ENCODE data around the gene MMP13. TPM values are rescaled to one million over a fixed set of nuclear protein-coding genes. Genes with fewer than 3 reads are reported as not detected.

MMP13 gene
- polyA plus RNA-seq, 2 of the 4 experiments (the other 2 are of a cell fraction), result not detected

- TF ChIP-seq E2F6 (IDR thresholded peaks at IDR 0.05; ENCODE audit: borderline replicate concordance, low read depth) (no peak), CHD2 (IDR thresholded peaks at IDR 0.05; ENCODE audit: low read length, partially characterized antibody) (no peak)
These were observed 34.0 kb upstream of the MMP13 start (continued) for GRCh38 chr11:102989379-102990047.

- FAIRE-seq, result no peak
- ATAC-seq, result no peak
- TF ChIP-seq EP300 (IDR thresholded peaks at IDR 0.05), result no peak
- TF ChIP-seq HOXA7 (CRISPR knock-in tag; IDR thresholded peaks at IDR 0.05), result no peak
- no peak for TF ChIP-seq HMGXB4 (CRISPR knock-in tag; IDR thresholded peaks at IDR 0.05; ENCODE audit: borderline replicate concordance)
- ChIA-PET POLR2A (no interaction called here), CTCF (no interaction called here)
- Histone ChIP-seq H3K27ac (no peak overlapping the region), H3K4me2 (no peak overlapping the region), H3K4me3 (no peak overlapping the region), H3K9me3 (no peaks in the 10 kb centered on the region), H3K4me1 (no peaks in the 10 kb centered on the region)
- WGBS (ENCODE audit: missing lambda C conversion rate), result 81% methylated on average over 2 of the region's 2 CpGs
- no peak for DNase-seq (ENCODE audit: low read depth in 1 of 2, low spot score in 1 of 2)
These were observed 31.3 kb upstream of the MMP13 start for GRCh38 chr11:102986815-102987214.

GRCh38 chr11:102985850-102986249 is 30.3 kb upstream of the MMP13 start:
- POLR2A ChIA-PET, result no interaction called here

More at GRCh38 chr11:102985850-102986249, 30.3 kb upstream of the MMP13 start:
- Histone ChIP-seq H3K4me3 (no peak overlapping the region), H3K27ac (no peak overlapping the region), H3K9me3 (no peaks in the 10 kb centered on the region), H3K4me2 (no peak overlapping the region), H3K4me1 (no peaks in the 10 kb centered on the region)
- no peak for ATAC-seq
- TF ChIP-seq HEYL (CRISPR knock-in tag; IDR thresholded peaks at IDR 0.05), result no peak
- TF ChIP-seq JUN (IDR thresholded peaks at IDR 0.05), result no peak
- no peak for TF ChIP-seq MAX (IDR thresholded peaks at IDR 0.05)
- no peak for TF ChIP-seq CBX2 (IDR thresholded peaks at IDR 0.05; ENCODE audit: borderline replicate concordance, low read depth)
- no peak for TF ChIP-seq HOXA7 (CRISPR knock-in tag; IDR thresholded peaks at IDR 0.05)
- no peak for TF ChIP-seq NR3C1 (IDR thresholded peaks at IDR 0.05)
- no peak for TF ChIP-seq BCL3 (IDR thresholded peaks at IDR 0.05)
- no peak for TF ChIP-seq RNF2 (IDR thresholded peaks at IDR 0.05; ENCODE audit: borderline replicate concordance, low read depth)
- no peak for TF ChIP-seq POLR2AphosphoS2 (conservative IDR thresholded peaks at IDR 0.05; ENCODE audit: low read length)
- TF ChIP-seq FOSL2 (IDR thresholded peaks at IDR 0.05), result no peak
- no peak for TF ChIP-seq FOSL2 (CRISPR knock-in tag; IDR thresholded peaks at IDR 0.05)
- TF ChIP-seq ESRRA (IDR thresholded peaks at IDR 0.05; ENCODE audit: borderline replicate concordance, low read length), result no peak
- TF ChIP-seq HES2 (IDR thresholded peaks at IDR 0.05), result no peak
- no peak for TF ChIP-seq KDM1A (IDR thresholded peaks at IDR 0.05; ENCODE audit: low read depth)
- no peak for TF ChIP-seq GATA3 (IDR thresholded peaks at IDR 0.05; ENCODE audit: borderline replicate concordance)
- TF ChIP-seq RARB (CRISPR knock-in tag; IDR thresholded peaks at IDR 0.05), result no peak
- TF ChIP-seq TFCP2L1 (CRISPR knock-in tag; IDR thresholded peaks at IDR 0.05), result no peak
- TF ChIP-seq EHMT2 (IDR thresholded peaks at IDR 0.05; ENCODE audit: low read depth), result no peak
- no peak for TF ChIP-seq CEBPB (IDR thresholded peaks at IDR 0.05)
- TF ChIP-seq PBX3 (IDR thresholded peaks at IDR 0.05), result no peak
- no peak for TF ChIP-seq EHF (CRISPR knock-in tag; IDR thresholded peaks at IDR 0.05)
- WGBS (ENCODE audit: missing lambda C conversion rate), result 71% methylated on average over 1 of the region's 1 CpG
- DNase-seq (ENCODE audit: low read depth in 1 of 2, low spot score in 1 of 2), result no peak
- CTCF ChIA-PET, result no interaction called here
- no peak for FAIRE-seq
